ENCODE measurements around the gene YY1. TPM values are rescaled to one million over a fixed set of nuclear protein-coding genes. Genes with fewer than 3 reads are reported as not detected.

YY1 gene
- total and polyA plus RNA-seq, 7 donors, result 26.7 to 61.5 (median 53.9) TPM

- no peak for DNase-seq
- Histone ChIP-seq H3K27me3 (no peaks in the 10 kb centered on the region), H3K36me3 (peaks cover 0 to 15% (median under 1%) of the 10 kb centered on the region in 4 donors), H3K4me1 (no peaks in the 10 kb centered on the region), H3K9me3 (no peaks in the 10 kb centered on the region), H3K4me3 (no peak overlapping the region), H3K27ac (no peak overlapping the region)
- TF ChIP-seq POLR2A (IDR thresholded peaks at IDR 0.05) (no peak), CTCF (IDR thresholded peaks at IDR 0.05) (no peak), EP300 (IDR thresholded peaks at IDR 0.05) (no peak), POLR2AphosphoS5 (IDR thresholded peaks at IDR 0.05) (no peak)
- 88 to 93% methylated on average over 36 of the region's 36 CpGs for WGBS, 2 donors
- intact Hi-C loops (cut with DNase I), result no loop called here
These were observed 90.5 kb downstream of the YY1 start for GRCh38 chr14:100329233-100330006.

DNA sequence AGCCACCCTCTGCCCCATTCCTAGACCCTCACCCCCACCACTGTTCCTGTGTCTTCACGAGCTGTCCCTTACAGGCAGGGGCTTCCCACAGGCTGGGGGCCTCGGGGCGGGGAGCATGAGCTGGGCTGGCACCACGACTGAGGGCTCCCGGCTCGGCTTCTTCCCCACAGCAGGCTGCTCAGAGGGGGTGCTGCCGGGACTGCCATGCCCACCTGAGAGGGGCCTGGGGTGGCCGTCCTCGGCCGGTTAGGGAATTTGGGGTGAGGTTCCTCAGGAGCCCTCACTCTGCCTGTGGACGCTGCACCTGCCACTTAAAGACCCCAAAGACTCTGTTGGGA lies 91.0 kb downstream of the YY1 start:
- intact Hi-C loops (cut with DNase I), result no loop called here
- peaks cover 0 to 21% (median 4%) of the 10 kb centered on the region in 4 donors for H3K36me3 ChIP-seq
- no peak overlapping the region for H3K27ac ChIP-seq
- WGBS, 2 donors, result 87 to 89% methylated on average over 11 of the region's 11 CpGs
- H3K9me3 ChIP-seq, result no peaks in the 10 kb centered on the region
- H3K4me1 ChIP-seq, result no peaks in the 10 kb centered on the region
- DNase-seq, result no peak
- TF ChIP-seq CTCF (IDR thresholded peaks at IDR 0.05) (no peak), POLR2A (IDR thresholded peaks at IDR 0.05) (no peak), EP300 (IDR thresholded peaks at IDR 0.05) (no peak), POLR2AphosphoS5 (IDR thresholded peaks at IDR 0.05) (no peak)
- no peak overlapping the region for H3K4me3 ChIP-seq
- no peaks in the 10 kb centered on the region for H3K27me3 ChIP-seq

DNA sequence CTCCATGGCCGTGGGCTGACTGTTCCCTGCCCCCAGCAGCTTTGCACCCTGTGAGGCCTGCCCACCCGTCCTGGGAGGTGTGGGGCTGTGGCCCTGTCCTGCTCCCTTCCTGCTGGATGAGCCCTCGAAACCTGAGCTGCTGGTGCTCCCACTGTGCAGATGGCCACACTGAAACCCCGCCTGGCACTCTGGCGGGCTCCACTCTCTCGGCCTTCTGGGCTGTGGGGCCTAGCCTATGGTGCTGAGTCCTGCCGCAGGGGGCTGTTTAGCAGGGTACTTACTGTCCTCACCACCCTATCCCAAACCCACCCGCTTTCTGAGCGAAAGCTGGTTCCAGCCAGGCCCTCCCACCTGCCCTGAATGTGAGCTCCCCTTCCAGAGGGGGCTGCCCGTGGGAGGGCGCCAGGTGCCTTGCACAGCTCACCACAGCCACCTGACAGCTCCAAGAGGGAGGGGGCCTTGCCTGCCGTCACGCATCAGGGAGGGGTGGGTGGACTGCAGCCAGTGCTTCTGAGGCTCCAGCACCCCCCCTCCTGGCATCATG lies 91.5 kb downstream of the YY1 start:
- Histone ChIP-seq H3K27me3 (no peaks in the 10 kb centered on the region), H3K9me3 (no peaks in the 10 kb centered on the region), H3K27ac (no peak overlapping the region), H3K36me3 (peaks cover 0 to 23% (median 4%) of the 10 kb centered on the region in 4 donors), H3K4me1 (no peaks in the 10 kb centered on the region), H3K4me3 (no peak overlapping the region)
- 82 to 87% methylated on average over 13 of the region's 13 CpGs for WGBS, 2 donors
- no peak for DNase-seq
- no peak for TF ChIP-seq EP300 (IDR thresholded peaks at IDR 0.05)
- TF ChIP-seq CTCF (IDR thresholded peaks at IDR 0.05), result no peak
- TF ChIP-seq POLR2AphosphoS5 (IDR thresholded peaks at IDR 0.05), result no peak
- no peak for TF ChIP-seq POLR2A (IDR thresholded peaks at IDR 0.05)
- intact Hi-C loops (cut with DNase I), result no loop called here

DNA sequence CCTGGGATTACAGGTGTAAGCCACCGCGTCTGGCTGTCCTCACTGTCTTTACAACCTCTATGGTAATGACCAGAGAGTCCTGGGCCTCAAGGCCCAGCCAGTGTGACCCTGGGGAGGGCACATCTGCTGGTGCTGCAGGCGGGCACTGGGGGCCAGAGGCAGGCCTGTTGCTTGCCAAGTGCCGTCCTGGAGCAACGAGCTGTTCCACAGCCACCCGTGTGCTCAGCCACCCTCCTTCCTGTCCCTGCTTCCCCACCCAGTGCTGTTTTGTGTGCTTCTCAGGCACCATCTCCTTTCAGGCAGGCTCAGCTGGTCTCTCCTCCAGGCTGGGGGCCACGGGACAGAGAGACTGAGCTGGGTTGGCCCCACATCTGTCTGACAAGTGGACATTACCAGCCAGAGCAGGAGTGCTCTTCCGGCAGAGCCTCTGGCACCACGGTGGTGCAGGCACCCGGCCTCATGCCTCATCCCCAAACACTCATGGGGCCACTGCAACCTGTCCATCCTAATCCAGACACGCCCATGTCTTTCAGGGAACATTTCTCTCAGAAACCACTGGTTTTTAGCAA lies 93.2 kb downstream of the YY1 start:
- Histone ChIP-seq H3K9me3 (no peaks in the 10 kb centered on the region), H3K4me1 (no peaks in the 10 kb centered on the region), H3K27ac (no peak overlapping the region), H3K27me3 (no peaks in the 10 kb centered on the region), H3K36me3 (peaks cover 0 to 34% (median 7%) of the 10 kb centered on the region in 4 donors), H3K4me3 (no peak overlapping the region)
- no peak for DNase-seq
- TF ChIP-seq POLR2AphosphoS5 (IDR thresholded peaks at IDR 0.05) (no peak), EP300 (IDR thresholded peaks at IDR 0.05) (no peak), POLR2A (IDR thresholded peaks at IDR 0.05) (no peak), CTCF (IDR thresholded peaks at IDR 0.05) (no peak)
- intact Hi-C loops (cut with DNase I), result no loop called here
- WGBS, 2 donors, result 80 to 84% methylated on average over 11 of the region's 11 CpGs

Small RNAs within 50 kb of the gene (small RNA-seq; reads per million reads assigned to genes)
- 2.3 to 8.2 (median 7.7) reads per million in 3 donors for gene MIR345
- gene RN7SL523P, result 0 reads per million in 3 donors

Other genes starting within 250 kb of the YY1 start
- 10 to 100 TPM; 26.4 to 56.2 (median 38.5) TPM for gene EVL, start 173.7 kb upstream of the YY1 start, total RNA-seq
- gene EVL, start 173.7 kb upstream of the YY1 start, polyA plus RNA-seq, result 100 to 1,000 TPM in 1 of 3 donors, 1 to 10 TPM in 2; 6.5 to 100 (median 8.4) TPM
- gene DEGS2, start 79.5 kb upstream of the YY1 start, total RNA-seq, result under 1 TPM; under 0.01 to 0.54 (median 0.39) TPM
- gene DEGS2, start 79.5 kb upstream of the YY1 start, polyA plus RNA-seq, result 10 to 100 TPM in 1 of 3 donors, 1 to 10 TPM in 2; 2.4 to 11.9 (median 2.8) TPM
- gene SLC25A29, start 67.3 kb downstream of the YY1 start, total RNA-seq, result 10 to 100 TPM; 18.5 to 40.4 (median 33.4) TPM
- gene SLC25A29, start 67.3 kb downstream of the YY1 start, polyA plus RNA-seq, result 10 to 100 TPM in 1 of 3 donors, 1 to 10 TPM in 2; 3.0 to 26.7 (median 3.7) TPM
- gene SLC25A47, start 84.2 kb downstream of the YY1 start, total RNA-seq, result not detected
- gene SLC25A47, start 84.2 kb downstream of the YY1 start, polyA plus RNA-seq, result under 1 TPM in 1 of 3 donors, not detected in 2; 0.22 TPM
- gene WDR25, start 137.3 kb downstream of the YY1 start, total RNA-seq, result 10 to 100 TPM in 3 of 4 donors, 1 to 10 TPM in 1; 8.7 to 21.0 (median 11.5) TPM
- gene WDR25, start 137.3 kb downstream of the YY1 start, polyA plus RNA-seq, result 1 to 10 TPM; 6.9 to 9.6 (median 7.3) TPM

Data from sigmoid colon (tissue), 7 donors.